OCI-LY7 (cell line): ENCODE measurements around the gene ZCCHC3. TPM values are rescaled to one million over a fixed set of nuclear protein-coding genes. Genes with fewer than 3 reads are reported as not detected.

ENCODE experiments used
- BruUV-seq: library from RNA; stranded (reverse); fragments of 400-500 nt; replicated peaks from 2 replicates; lab custom pipeline; 2021; lab: Mats Ljungman, UMichigan
- CTCF ChIA-PET: fragments of 300-600 bp; sonication (Branson Sonifier 250); formaldehyde crosslinking; loops from one replicate; lab custom pipeline; 2022; ENCODE audit warnings: antibody characterized with exemption; ENCODE audit not compliant: unreplicated experiment; lab: Charles Lee
- POLR2A ChIA-PET: fragments of 300-600 bp; sonication (Branson Sonifier 250); formaldehyde crosslinking; loops from one replicate; lab custom pipeline; 2022; ENCODE audit warnings: antibody characterized with exemption; lab: Charles Lee
- DNase-seq: peaks from one replicate; pipeline ENCODE4 v3.0.0-alpha.2; 2015; ENCODE audit warnings: low spot score
- H2AFZ ChIP-seq: fragments of 200-600 bp; sonication (generic), shearing (Covaris generic); 2 replicates; pipeline ENCODE4 v1.6.1; 2014; ENCODE audit warnings: mild to moderate bottlenecking, antibody characterized with exemption, low read length, moderate library complexity
- H3K27ac ChIP-seq: fragments of 200-600 bp; sonication (generic); 2 replicates; pipeline ENCODE4 v1.5.1; 2014; ENCODE audit warnings: mixed run types, low read depth, mild to moderate bottlenecking, moderate library complexity, low read length, inconsistent platforms; ENCODE audit not compliant: poor library complexity, severe bottlenecking
- H3K36me3 ChIP-seq: fragments of 200-600 bp; sonication (generic); 2 replicates; pipeline ENCODE4 v1.6.1; 2014; ENCODE audit warnings: mild to moderate bottlenecking, antibody characterized with exemption, low read length, moderate library complexity, mixed read lengths; ENCODE audit not compliant: insufficient read depth
- H3K4me1 ChIP-seq: fragments of 200-600 bp; sonication (generic); 2 replicates; pipeline ENCODE4 v1.5.1; 2014; ENCODE audit warnings: mild to moderate bottlenecking, low read length; ENCODE audit not compliant: insufficient read depth, poor library complexity, severe bottlenecking
- H3K4me2 ChIP-seq: fragments of 200-600 bp; sonication (generic); 2 replicates; pipeline ENCODE4 v1.6.1; 2014; ENCODE audit warnings: mild to moderate bottlenecking, low read length
- H3K4me3 ChIP-seq: fragments of 200-600 bp; sonication (generic); 2 replicates; pipeline ENCODE4 v1.5.1; 2014; ENCODE audit warnings: mild to moderate bottlenecking, low read depth, low read length; ENCODE audit not compliant: poor library complexity, severe bottlenecking
- H3K79me2 ChIP-seq: fragments of 200-600 bp; sonication (generic); 2 replicates; pipeline ENCODE4 v1.6.1; 2016; ENCODE audit warnings: low read depth, mild to moderate bottlenecking, low read length, moderate library complexity, mixed read lengths; ENCODE audit not compliant: insufficient read depth
- H3K9me2 ChIP-seq: fragments of 200-600 bp; sonication (generic); 2 replicates; pipeline ENCODE4 v1.6.1; 2016; ENCODE audit warnings: mild to moderate bottlenecking, low read length, mixed read lengths; ENCODE audit not compliant: insufficient read depth
- H3K9me3 ChIP-seq: fragments of 200-600 bp; sonication (generic); 2 replicates; pipeline ENCODE4 v1.6.1; 2014; ENCODE audit warnings: mild to moderate bottlenecking, mixed run types, low read length, mixed read lengths
- H4K20me1 ChIP-seq: fragments of 200-600 bp; sonication (generic); 2 replicates; pipeline ENCODE4 v1.6.1; 2014; ENCODE audit warnings: mild to moderate bottlenecking, antibody characterized with exemption, low read length, moderate library complexity, mixed read lengths; ENCODE audit not compliant: insufficient read depth
- CTCF ChIP-seq: fragments of 200-600 bp; sonication (generic); conservative IDR thresholded peaks from 2 replicates; pipeline ENCODE4 v1.5.1; 2014; ENCODE audit warnings: mild to moderate bottlenecking, antibody characterized with exemption, low read length, moderate library complexity, mixed read lengths
- EZH2phosphoT487 ChIP-seq: fragments of 200-600 bp; sonication (generic); IDR thresholded peaks from 2 replicates; pipeline ENCODE4 v1.6.1; 2018; ENCODE audit warnings: low read depth, borderline replicate concordance, mild to moderate bottlenecking, mixed run types, antibody characterized with exemption, low read length, moderate library complexity, mixed read lengths
- intact Hi-C: fragments of 100-400 bp; cut with micrococcal nuclease; formaldehyde crosslinking; loops from one replicate; pipeline ENCODE4 v1.10.0; 2022; ENCODE audit not compliant: unreplicated experiment
- total RNA-seq, 2 experiments: library from RNA; depleted of rRNA in 1 of 2; stranded (reverse); fragments of >200 nt in 1 of 2; shearing (Covaris generic) in 1 of 2; gene quantifications; 2 replicates each; pipeline ENCODE4 v1.2.3, GENCODE V29; 2014 to 2022

The ZCCHC3 gene
- total RNA-seq, 2 experiments from 2014 or later = 35.6 to 45.3 TPM

- Histone ChIP-seq H3K36me3 (peaks cover 36% of the 10 kb centered on the region), H3K4me1 (peaks cover 24% of the 10 kb centered on the region), H3K4me3 (peak overlapping the region; percentile 98), H3K9me2 (no peaks in the 10 kb centered on the region), H3K9me3 (no peaks in the 10 kb centered on the region), H4K20me1 (peaks cover 19% of the 10 kb centered on the region; the same call in 1 of the 2 replicates), H3K79me2 (peaks cover 35% of the 10 kb centered on the region), H3K27ac (peak overlapping the region; percentile 16), H2AFZ (no peak overlapping the region), H3K4me2 (peak overlapping the region; percentile 91)
- TF ChIP-seq CTCF = no peak
- TF ChIP-seq EZH2phosphoT487 = no peak
- no peak for DNase-seq
- POLR2A ChIA-PET = interaction anchor here (0.5 to 0.7 kb wide), 3 partner anchors 37 to 168 kb away, joined by 3 to 5 read pairs (median 4); no protein-coding TSS in a partner anchor
- intact Hi-C loops = no loop called here
- no TSS peak for BruUV-seq
- CTCF ChIA-PET = interaction anchor here (0.6 kb wide), 1 partner anchor 28 kb away, joined by 3 read pairs; no protein-coding TSS in a partner anchor
Observed at GRCh38 chr20:328975-329695, 31.8 kb downstream of the ZCCHC3 start.

GRCh38 chr20:329851-330232 lies 32.5 kb downstream of the ZCCHC3 start:
- Histone ChIP-seq H3K4me1 (peaks cover 24% of the 10 kb centered on the region), H3K27ac (no peak overlapping the region), H3K4me2 (peak overlapping the region; percentile 91), H3K9me3 (no peaks in the 10 kb centered on the region), H4K20me1 (peaks cover 19% of the 10 kb centered on the region; the same call in 1 of the 2 replicates), H3K9me2 (no peaks in the 10 kb centered on the region), H2AFZ (no peak overlapping the region), H3K79me2 (peaks cover 35% of the 10 kb centered on the region), H3K4me3 (no peak overlapping the region), H3K36me3 (peaks cover 36% of the 10 kb centered on the region)
- DNase-seq = no peak
- POLR2A ChIA-PET = no interaction called here
- CTCF ChIA-PET = interaction anchor here (0.6 to 1.1 kb wide), 4 partner anchors 20 to 137 kb away, joined by 3 to 4 read pairs (median 3); no protein-coding TSS in a partner anchor
- intact Hi-C loops = loop anchor here (1.0 to 2.0 kb wide), 2 partner anchors 63 to 121 kb away; no protein-coding TSS in a partner anchor
- TF ChIP-seq EZH2phosphoT487 = no peak
- no peak for TF ChIP-seq CTCF
- BruUV-seq = no TSS peak
